ENCODE measurements around the gene PICALM. TPM values are rescaled to one million over a fixed set of nuclear protein-coding genes. Genes with fewer than 3 reads are reported as not detected.
A peak's percentile ranks its signal among the peaks of the same experiment; 100 is the strongest.

PICALM gene
- total and polyA plus RNA-seq, 2 of the 13 experiments (the other 11 are each of a cell fraction or from before 2014, with no cell fraction given), result 97.6 to 154 TPM

DNA sequence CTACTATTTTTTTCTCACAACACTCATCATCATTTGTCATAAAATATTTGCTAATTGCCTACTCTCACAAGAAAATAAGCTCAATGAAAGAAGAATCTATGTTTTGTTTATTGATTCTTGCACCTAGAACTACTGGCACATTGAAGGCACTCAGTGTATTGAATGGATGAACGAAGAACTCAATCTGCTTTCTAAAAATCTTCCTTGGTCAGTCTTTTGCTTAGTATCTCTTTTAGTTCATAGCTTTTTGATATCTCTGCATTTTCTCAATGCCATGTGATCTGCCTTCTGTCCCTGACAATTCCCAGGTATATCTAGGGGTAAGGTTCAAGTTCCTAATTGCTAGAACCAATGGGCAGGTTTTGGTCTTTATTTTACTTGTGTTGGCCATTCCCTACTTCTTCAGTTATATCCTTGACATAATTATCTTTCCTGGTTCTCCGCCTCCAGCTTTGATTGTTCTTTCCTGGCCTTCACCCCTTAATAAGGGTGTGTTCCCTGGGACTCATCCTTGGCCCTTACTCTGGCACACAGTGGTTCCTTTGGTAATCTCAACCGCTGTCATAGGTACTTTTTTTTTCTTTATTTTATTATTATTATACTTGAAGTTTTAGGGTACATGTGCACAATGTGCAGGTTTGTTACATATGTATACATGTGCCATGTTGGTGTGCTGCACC lies 117.3 kb downstream of the PICALM start:
- CTCF ChIA-PET (ENCODE audit: low intra/inter-chr PET ratio, low total read pairs), result no interaction called here

DNA sequence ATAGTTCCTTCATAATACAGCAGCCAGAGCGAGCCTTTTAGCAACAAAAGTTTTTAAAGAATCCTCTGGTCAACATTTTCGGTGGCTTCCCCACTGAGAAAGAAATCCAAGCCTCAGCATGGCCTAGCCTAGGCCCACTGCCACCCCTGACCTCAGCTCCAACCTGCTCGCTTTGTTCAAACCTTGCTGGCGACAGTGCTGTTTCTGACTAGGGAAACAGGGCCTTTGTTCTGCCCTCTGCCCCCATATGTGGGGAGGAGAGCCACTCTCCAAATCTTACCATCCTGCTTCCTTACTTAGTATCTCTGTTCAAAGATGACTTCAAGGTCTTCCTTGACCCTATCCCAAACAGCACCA lies 117.9 kb downstream of the PICALM start:
- H3K36me3 ChIP-seq (replicated peaks in 1 of 2; ENCODE audit: control insufficient read depth in 1 of 2, insufficient read depth in 2 of 2, low read length in 2 of 2), result peaks cover 0 to 2% of the 10 kb centered on the region in 2 experiments; a peak in 1 of 5 replicates
- ChIA-PET CTCF (ENCODE audit: low intra/inter-chr PET ratio, low total read pairs) (no interaction called here), POLR2A (no interaction called here)
- BruUV-seq (replicated peaks), result no TSS peak
- in situ Hi-C loops (cut with HindIII; ENCODE audit: extremely low pct_ligation_motif_present, low pct_unique_long_range_greater_than_20kb), result no loop called here
- TF ChIP-seq, protein P1, sequence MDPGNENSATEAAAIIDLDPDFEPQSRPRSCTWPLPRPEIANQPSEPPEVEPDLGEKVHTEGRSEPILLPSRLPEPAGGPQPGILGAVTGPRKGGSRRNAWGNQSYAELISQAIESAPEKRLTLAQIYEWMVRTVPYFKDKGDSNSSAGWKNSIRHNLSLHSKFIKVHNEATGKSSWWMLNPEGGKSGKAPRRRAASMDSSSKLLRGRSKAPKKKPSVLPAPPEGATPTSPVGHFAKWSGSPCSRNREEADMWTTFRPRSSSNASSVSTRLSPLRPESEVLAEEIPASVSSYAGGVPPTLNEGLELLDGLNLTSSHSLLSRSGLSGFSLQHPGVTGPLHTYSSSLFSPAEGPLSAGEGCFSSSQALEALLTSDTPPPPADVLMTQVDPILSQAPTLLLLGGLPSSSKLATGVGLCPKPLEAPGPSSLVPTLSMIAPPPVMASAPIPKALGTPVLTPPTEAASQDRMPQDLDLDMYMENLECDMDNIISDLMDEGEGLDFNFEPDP (CRISPR knock-in tag; conservative IDR thresholded peaks at IDR 0.05), result 0 out of 2 replicates have a peak, but pooled peaks have one; percentile 3
- TF ChIP-seq ETV6 (CRISPR knock-in tag; conservative IDR thresholded peaks at IDR 0.05) (no peak), ZBTB1 (CRISPR knock-in tag; IDR thresholded peaks at IDR 0.05; ENCODE audit: borderline replicate concordance) (no peak), SIX1 (CRISPR knock-in tag; IDR thresholded peaks at IDR 0.05; ENCODE audit: borderline replicate concordance) (no peak), ZNF788 (CRISPR knock-in tag; IDR thresholded peaks at IDR 0.05; ENCODE audit: borderline replicate concordance) (no peak), U2AF1 (optimal IDR thresholded peaks at IDR 0.05; ENCODE audit: low read depth, low read length) (no peak), SSRP1 (CRISPR knock-in tag; IDR thresholded peaks at IDR 0.05) (0 out of 2 replicates have a peak, but pooled peaks have one; percentile 36)
- no peak overlapping the region for H2AFZ ChIP-seq (ENCODE audit: low read length)
- ATAC-seq (peak; percentile 31), DNase-seq (ENCODE audit: low spot score) (no peak), FAIRE-seq (no peak)
- 96% methylated on average over 4 of the region's 4 CpGs for WGBS (ENCODE audit: low lambda C conversion rate)
- no peak overlapping the region for H3K4me2 ChIP-seq (ENCODE audit: low read depth, low read length)
- H3K4me1 ChIP-seq (ENCODE audit: insufficient read depth, low read length), result peaks cover 55% of the 10 kb centered on the region
- H3K9me3 ChIP-seq (ENCODE audit: low read length), result no peaks in the 10 kb centered on the region
- H3K79me2 ChIP-seq (ENCODE audit: insufficient read depth, low read length), result no peaks in the 10 kb centered on the region
- no peaks in the 10 kb centered on the region for H4K20me1 ChIP-seq (ENCODE audit: insufficient read depth, low read length)
- H3K27ac ChIP-seq (ENCODE audit: extremely low read length, insufficient read depth, low read length), result no peak overlapping the region
- H3K9ac ChIP-seq (ENCODE audit: insufficient read depth, low read depth, low read length), result no peak overlapping the region
- no peak overlapping the region for H3K4me3 ChIP-seq (replicated peaks in 1 of 3; ENCODE audit: insufficient read depth in 1 of 3, low read depth in 2 of 3, low read length in 3 of 3)
- intact Hi-C loops (cut with micrococcal nuclease; ENCODE audit: unreplicated experiment), result no loop called here
- H3K27me3 ChIP-seq (ENCODE audit: control insufficient read depth in 1 of 2, insufficient read depth in 2 of 2, low read length in 2 of 2), result no peaks in the 10 kb centered on the region

More for the DNA sequence above, 117.3 kb downstream of the PICALM start:
- no peak overlapping the region for H2AFZ ChIP-seq (ENCODE audit: low read length)
- FAIRE-seq (no peak), ATAC-seq (no peak), DNase-seq (ENCODE audit: low spot score) (no peak)
- no TSS peak for BruUV-seq (replicated peaks)
- 99% methylated on average over 3 of the region's 3 CpGs for WGBS (ENCODE audit: low lambda C conversion rate)
- no peaks in the 10 kb centered on the region for H3K9me3 ChIP-seq (ENCODE audit: low read length)
- no peak overlapping the region for H3K27ac ChIP-seq (ENCODE audit: extremely low read length, insufficient read depth, low read length)
- intact Hi-C loops (cut with micrococcal nuclease; ENCODE audit: unreplicated experiment), result no loop called here
- no peaks in the 10 kb centered on the region for H3K79me2 ChIP-seq (ENCODE audit: insufficient read depth, low read length)
- no peaks in the 10 kb centered on the region for H3K27me3 ChIP-seq (ENCODE audit: control insufficient read depth in 1 of 2, insufficient read depth in 2 of 2, low read length in 2 of 2)
- POLR2A ChIA-PET, result no interaction called here
- peaks cover 49% of the 10 kb centered on the region for H3K4me1 ChIP-seq (ENCODE audit: insufficient read depth, low read length)
- in situ Hi-C loops (cut with HindIII; ENCODE audit: extremely low pct_ligation_motif_present, low pct_unique_long_range_greater_than_20kb), result no loop called here
- no peak overlapping the region for H3K4me2 ChIP-seq (ENCODE audit: low read depth, low read length)
- H3K36me3 ChIP-seq (replicated peaks in 1 of 2; ENCODE audit: control insufficient read depth in 1 of 2, insufficient read depth in 2 of 2, low read length in 2 of 2), result peaks cover 0 to 7% of the 10 kb centered on the region in 2 experiments; a peak in 3 of 5 replicates
- H3K9ac ChIP-seq (ENCODE audit: insufficient read depth, low read depth, low read length), result no peak overlapping the region
- TF ChIP-seq SSRP1 (CRISPR knock-in tag; IDR thresholded peaks at IDR 0.05), result 0 out of 2 replicates have a peak, but pooled peaks have one; percentile 34
- TF ChIP-seq, protein P2, sequence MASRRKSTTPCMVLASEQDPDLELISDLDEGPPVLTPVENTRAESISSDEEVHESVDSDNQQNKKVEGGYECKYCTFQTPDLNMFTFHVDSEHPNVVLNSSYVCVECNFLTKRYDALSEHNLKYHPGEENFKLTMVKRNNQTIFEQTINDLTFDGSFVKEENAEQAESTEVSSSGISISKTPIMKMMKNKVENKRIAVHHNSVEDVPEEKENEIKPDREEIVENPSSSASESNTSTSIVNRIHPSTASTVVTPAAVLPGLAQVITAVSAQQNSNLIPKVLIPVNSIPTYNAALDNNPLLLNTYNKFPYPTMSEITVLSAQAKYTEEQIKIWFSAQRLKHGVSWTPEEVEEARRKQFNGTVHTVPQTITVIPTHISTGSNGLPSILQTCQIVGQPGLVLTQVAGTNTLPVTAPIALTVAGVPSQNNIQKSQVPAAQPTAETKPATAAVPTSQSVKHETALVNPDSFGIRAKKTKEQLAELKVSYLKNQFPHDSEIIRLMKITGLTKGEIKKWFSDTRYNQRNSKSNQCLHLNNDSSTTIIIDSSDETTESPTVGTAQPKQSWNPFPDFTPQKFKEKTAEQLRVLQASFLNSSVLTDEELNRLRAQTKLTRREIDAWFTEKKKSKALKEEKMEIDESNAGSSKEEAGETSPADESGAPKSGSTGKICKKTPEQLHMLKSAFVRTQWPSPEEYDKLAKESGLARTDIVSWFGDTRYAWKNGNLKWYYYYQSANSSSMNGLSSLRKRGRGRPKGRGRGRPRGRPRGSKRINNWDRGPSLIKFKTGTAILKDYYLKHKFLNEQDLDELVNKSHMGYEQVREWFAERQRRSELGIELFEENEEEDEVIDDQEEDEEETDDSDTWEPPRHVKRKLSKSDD (CRISPR knock-in tag; IDR thresholded peaks at IDR 0.05; ENCODE audit: low read depth), result no peak
- 0 out of 2 replicates have a peak, but pooled peaks have one; percentile 24 for TF ChIP-seq POLR2AphosphoS2 (IDR thresholded peaks at IDR 0.05; ENCODE audit: low read depth, low read length)
- no peak overlapping the region for H3K4me3 ChIP-seq (replicated peaks in 1 of 3; ENCODE audit: insufficient read depth in 1 of 3, low read depth in 2 of 3, low read length in 3 of 3)
- H4K20me1 ChIP-seq (ENCODE audit: insufficient read depth, low read length), result no peaks in the 10 kb centered on the region
